ENCODE measurements around the gene NR5A1. TPM values are rescaled to one million over a fixed set of nuclear protein-coding genes. Genes with fewer than 3 reads are reported as not detected.

Gene NR5A1
- total and polyA plus RNA-seq, 2 of the 13 experiments (the other 11 are each of a cell fraction or from before 2014, with no cell fraction given) = 28.9 to 44.7 TPM

DNA sequence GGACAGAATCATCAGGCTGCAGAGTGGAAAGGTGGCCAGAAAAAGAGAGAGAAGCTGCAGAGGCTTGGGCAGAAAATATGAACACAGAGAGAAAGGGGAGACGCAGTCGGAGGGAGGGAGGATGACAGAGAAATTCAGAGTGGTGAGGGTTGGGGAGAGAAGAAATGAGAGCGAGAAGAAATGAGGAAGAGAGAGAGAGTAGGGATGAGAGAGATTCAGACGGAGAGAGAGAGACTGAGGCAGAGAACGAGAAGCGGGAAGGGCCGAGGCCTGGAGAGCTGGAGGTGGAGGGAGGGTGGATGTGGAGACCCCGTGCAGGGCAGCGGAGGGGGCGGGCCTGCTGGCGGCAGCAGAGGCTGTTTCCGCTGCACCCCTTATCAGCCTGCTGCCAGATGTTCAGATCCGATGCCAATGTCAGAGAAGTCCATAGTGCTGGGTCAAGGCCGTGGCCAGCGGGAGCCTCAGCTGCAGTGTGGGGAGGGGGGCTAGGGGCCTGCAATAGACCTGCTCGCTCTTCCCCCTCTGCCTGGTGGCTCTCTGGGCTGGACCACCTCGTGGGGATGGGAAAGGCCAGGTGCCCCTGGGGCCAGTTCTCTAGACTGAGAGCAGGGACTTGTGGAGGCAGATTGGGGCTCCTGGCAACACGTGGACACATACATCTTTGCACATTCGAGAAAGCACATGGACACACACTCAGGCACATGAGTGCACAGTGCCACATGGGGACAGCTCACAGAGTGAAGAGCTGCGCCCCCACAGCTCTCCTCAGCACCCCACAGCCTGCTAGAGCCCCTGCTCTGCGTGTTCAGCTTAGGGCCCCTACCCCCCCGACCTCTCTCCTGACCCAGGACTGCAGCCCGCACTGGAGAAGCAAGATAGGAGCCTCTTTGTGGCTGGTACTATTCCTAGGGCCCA lies 4.9 kb upstream of the NR5A1 start (continued):
- TF ChIP-seq EEA1 (CRISPR knock-in tag; IDR thresholded peaks at IDR 0.05; ENCODE audit: borderline replicate concordance) (0 out of 2 replicates have a peak, but pooled peaks have one; percentile 30), ZBTB3 (CRISPR knock-in tag; IDR thresholded peaks at IDR 0.05; ENCODE audit: borderline replicate concordance, low read depth) (peak; percentile 95; the same call in 1 of the 2 replicates), FLYWCH1 (CRISPR knock-in tag; IDR thresholded peaks at IDR 0.05) (no peak), KLF13 (CRISPR knock-in tag; IDR thresholded peaks at IDR 0.05) (no peak), MED1 (CRISPR knock-in tag; IDR thresholded peaks at IDR 0.05) (peak; percentile 64), ZNF501 (CRISPR knock-in tag; IDR thresholded peaks at IDR 0.05) (0 out of 2 replicates have a peak, but pooled peaks have one; percentile 12), SUZ12 (IDR thresholded peaks at IDR 0.05; ENCODE audit: low read depth, low read length) (no peak), ZNF749 (CRISPR knock-in tag; IDR thresholded peaks at IDR 0.05; ENCODE audit: borderline replicate concordance) (no peak), NFKBIZ (CRISPR knock-in tag; IDR thresholded peaks at IDR 0.05) (no peak; the same call in 1 of the 2 replicates), ZNF343 (CRISPR knock-in tag; IDR thresholded peaks at IDR 0.05) (peak; percentile 29; the same call in 1 of the 2 replicates), ZNF781 (CRISPR knock-in tag; IDR thresholded peaks at IDR 0.05; ENCODE audit: borderline replicate concordance, not compliant biosample characterization) (peak; percentile 33)
- TF ChIP-seq, protein P1, sequence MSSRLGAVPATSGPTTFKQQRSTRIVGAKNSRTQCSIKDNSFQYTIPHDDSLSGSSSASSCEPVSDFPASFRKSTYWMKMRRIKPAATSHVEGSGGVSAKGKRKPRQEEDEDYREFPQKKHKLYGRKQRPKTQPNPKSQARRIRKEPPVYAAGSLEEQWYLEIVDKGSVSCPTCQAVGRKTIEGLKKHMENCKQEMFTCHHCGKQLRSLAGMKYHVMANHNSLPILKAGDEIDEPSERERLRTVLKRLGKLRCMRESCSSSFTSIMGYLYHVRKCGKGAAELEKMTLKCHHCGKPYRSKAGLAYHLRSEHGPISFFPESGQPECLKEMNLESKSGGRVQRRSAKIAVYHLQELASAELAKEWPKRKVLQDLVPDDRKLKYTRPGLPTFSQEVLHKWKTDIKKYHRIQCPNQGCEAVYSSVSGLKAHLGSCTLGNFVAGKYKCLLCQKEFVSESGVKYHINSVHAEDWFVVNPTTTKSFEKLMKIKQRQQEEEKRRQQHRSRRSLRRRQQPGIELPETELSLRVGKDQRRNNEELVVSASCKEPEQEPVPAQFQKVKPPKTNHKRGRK (CRISPR knock-in tag; IDR thresholded peaks at IDR 0.05) = peak; percentile 67; the same call in 1 of the 2 replicates
- TF ChIP-seq, protein P2, sequence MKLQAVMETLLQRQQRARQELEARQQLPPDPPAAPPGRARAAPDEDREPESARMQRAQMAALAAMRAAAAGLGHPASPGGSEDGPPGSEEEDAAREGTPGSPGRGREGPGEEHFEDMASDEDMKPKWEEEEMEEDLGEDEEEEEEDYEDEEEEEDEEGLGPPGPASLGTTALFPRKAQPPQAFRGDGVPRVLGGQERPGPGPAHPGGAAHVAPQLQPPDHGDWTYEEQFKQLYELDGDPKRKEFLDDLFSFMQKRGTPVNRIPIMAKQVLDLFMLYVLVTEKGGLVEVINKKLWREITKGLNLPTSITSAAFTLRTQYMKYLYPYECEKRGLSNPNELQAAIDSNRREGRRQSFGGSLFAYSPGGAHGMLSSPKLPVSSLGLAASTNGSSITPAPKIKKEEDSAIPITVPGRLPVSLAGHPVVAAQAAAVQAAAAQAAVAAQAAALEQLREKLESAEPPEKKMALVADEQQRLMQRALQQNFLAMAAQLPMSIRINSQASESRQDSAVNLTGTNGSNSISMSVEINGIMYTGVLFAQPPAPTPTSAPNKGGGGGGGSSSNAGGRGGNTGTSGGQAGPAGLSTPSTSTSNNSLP (IDR thresholded peaks at IDR 0.05; ENCODE audit: low read depth, low read length) = no peak
- TF ChIP-seq, protein P3, sequence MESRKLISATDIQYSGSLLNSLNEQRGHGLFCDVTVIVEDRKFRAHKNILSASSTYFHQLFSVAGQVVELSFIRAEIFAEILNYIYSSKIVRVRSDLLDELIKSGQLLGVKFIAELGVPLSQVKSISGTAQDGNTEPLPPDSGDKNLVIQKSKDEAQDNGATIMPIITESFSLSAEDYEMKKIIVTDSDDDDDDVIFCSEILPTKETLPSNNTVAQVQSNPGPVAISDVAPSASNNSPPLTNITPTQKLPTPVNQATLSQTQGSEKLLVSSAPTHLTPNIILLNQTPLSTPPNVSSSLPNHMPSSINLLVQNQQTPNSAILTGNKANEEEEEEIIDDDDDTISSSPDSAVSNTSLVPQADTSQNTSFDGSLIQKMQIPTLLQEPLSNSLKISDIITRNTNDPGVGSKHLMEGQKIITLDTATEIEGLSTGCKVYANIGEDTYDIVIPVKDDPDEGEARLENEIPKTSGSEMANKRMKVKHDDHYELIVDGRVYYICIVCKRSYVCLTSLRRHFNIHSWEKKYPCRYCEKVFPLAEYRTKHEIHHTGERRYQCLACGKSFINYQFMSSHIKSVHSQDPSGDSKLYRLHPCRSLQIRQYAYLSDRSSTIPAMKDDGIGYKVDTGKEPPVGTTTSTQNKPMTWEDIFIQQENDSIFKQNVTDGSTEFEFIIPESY (CRISPR knock-in tag; IDR thresholded peaks at IDR 0.05) = peak; percentile 19; the same call in 1 of the 2 replicates
- TF ChIP-seq, protein P4, sequence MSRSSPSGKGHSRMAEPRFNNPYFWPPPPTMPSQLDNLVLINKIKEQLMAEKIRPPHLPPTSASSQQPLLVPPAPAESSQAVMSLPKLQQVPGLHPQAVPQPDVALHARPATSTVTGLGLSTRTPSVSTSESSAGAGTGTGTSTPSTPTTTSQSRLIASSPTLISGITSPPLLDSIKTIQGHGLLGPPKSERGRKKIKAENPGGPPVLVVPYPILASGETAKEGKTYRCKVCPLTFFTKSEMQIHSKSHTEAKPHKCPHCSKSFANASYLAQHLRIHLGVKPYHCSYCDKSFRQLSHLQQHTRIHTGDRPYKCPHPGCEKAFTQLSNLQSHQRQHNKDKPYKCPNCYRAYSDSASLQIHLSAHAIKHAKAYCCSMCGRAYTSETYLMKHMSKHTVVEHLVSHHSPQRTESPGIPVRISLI (CRISPR knock-in tag; IDR thresholded peaks at IDR 0.05; ENCODE audit: borderline replicate concordance) = peak; percentile 62; the same call in 1 of the 2 replicates
- TF ChIP-seq, protein P5, sequence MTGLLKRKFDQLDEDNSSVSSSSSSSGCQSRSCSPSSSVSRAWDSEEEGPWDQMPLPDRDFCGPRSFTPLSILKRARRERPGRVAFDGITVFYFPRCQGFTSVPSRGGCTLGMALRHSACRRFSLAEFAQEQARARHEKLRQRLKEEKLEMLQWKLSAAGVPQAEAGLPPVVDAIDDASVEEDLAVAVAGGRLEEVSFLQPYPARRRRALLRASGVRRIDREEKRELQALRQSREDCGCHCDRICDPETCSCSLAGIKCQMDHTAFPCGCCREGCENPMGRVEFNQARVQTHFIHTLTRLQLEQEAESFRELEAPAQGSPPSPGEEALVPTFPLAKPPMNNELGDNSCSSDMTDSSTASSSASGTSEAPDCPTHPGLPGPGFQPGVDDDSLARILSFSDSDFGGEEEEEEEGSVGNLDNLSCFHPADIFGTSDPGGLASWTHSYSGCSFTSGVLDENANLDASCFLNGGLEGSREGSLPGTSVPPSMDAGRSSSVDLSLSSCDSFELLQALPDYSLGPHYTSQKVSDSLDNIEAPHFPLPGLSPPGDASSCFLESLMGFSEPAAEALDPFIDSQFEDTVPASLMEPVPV (CRISPR knock-in tag; IDR thresholded peaks at IDR 0.05) = no peak
- TF ChIP-seq, protein P6, sequence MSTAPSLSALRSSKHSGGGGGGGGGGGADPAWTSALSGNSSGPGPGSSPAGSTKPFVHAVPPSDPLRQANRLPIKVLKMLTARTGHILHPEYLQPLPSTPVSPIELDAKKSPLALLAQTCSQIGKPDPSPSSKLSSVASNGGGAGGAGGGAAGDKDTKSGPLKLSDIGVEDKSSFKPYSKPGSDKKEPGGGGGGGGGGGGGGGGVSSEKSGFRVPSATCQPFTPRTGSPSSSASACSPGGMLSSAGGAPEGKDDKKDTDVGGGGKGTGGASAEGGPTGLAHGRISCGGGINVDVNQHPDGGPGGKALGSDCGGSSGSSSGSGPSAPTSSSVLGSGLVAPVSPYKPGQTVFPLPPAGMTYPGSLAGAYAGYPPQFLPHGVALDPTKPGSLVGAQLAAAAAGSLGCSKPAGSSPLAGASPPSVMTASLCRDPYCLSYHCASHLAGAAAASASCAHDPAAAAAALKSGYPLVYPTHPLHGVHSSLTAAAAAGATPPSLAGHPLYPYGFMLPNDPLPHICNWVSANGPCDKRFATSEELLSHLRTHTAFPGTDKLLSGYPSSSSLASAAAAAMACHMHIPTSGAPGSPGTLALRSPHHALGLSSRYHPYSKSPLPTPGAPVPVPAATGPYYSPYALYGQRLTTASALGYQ (CRISPR knock-in tag; IDR thresholded peaks at IDR 0.05) = no peak; the same call in 1 of the 2 replicates
